H1 (cell line): ENCODE measurements around the gene MELK.

Experiments
- CTCF ChIP-seq, 3 experiments: IDR thresholded peaks; 1 replicate in 2 of 3; 2 replicates in 1 of 3; pipeline versions ENCODE4 v1.5.1 to v1.6.1; 2011; ENCODE audit warnings: low read length in 3 of 3, mild to moderate bottlenecking in 3 of 3, inconsistent platforms in 2 of 3, low read depth in 1 of 3, moderate library complexity in 1 of 3; ENCODE audit not compliant: insufficient read depth in 1 of 3; ENCODE audit errors: control extremely low read depth in 1 of 3
- EGR1 ChIP-seq: IDR thresholded peaks from 2 replicates; pipeline ENCODE4 v1.6.1; 2011; ENCODE audit warnings: low read depth, low read length, borderline replicate concordance
- EP300 ChIP-seq, 2 experiments: IDR thresholded peaks; 1 replicate in 1 of 2; 2 replicates in 1 of 2; pipeline ENCODE4 v1.6.1; 2011 to 2012; ENCODE audit warnings: low read depth in 2 of 2, low read length in 2 of 2, mild to moderate bottlenecking in 2 of 2, borderline replicate concordance in 1 of 2, inconsistent platforms in 1 of 2, moderate library complexity in 1 of 2
- EZH2 ChIP-seq: fragments of 200-600 bp; sonication (generic); IDR thresholded peaks from 2 replicates; pipeline ENCODE4 v1.7.1; 2012; ENCODE audit warnings: low read depth, mild to moderate bottlenecking, moderate library complexity, low read length, inconsistent platforms; ENCODE audit not compliant: severe bottlenecking
- GABPA ChIP-seq: IDR thresholded peaks from 2 replicates; pipeline ENCODE4 v1.6.1; 2011; ENCODE audit warnings: mild to moderate bottlenecking, low read length, moderate library complexity, borderline replicate concordance; ENCODE audit not compliant: insufficient read depth
- JUN ChIP-seq: IDR thresholded peaks from 2 replicates; pipeline ENCODE4 v1.6.1; 2011; ENCODE audit warnings: low read depth, mild to moderate bottlenecking, improper control_type of control experiment, low read length
- JUND ChIP-seq: IDR thresholded peaks from 2 replicates; pipeline ENCODE4 v1.6.1; 2011; ENCODE audit warnings: mild to moderate bottlenecking, improper control_type of control experiment, low read length
- MAX ChIP-seq: IDR thresholded peaks from 2 replicates; pipeline ENCODE4 v1.6.1; 2012; ENCODE audit warnings: inconsistent platforms
- POLR2A ChIP-seq, 2 experiments: IDR thresholded peaks; 1 replicate in 1 of 2; 2 replicates in 1 of 2; pipeline ENCODE4 v1.6.1; 2011; ENCODE audit warnings: low read depth in 2 of 2, low read length in 2 of 2, mild to moderate bottlenecking in 2 of 2; ENCODE audit errors: control extremely low read depth in 1 of 2
- SP1 ChIP-seq: IDR thresholded peaks from 2 replicates; pipeline ENCODE4 v1.6.1; 2011; ENCODE audit warnings: low read depth, low read length
- TBP ChIP-seq: IDR thresholded peaks from 2 replicates; pipeline ENCODE4 v1.6.1; 2011; ENCODE audit warnings: low read depth, low read length, improper control_type of control experiment
- YY1 ChIP-seq: IDR thresholded peaks from 2 replicates; pipeline ENCODE4 v1.6.1; 2011; ENCODE audit warnings: low read depth, mild to moderate bottlenecking, low read length

- TF ChIP-seq JUND = no peak
- no peak for TF ChIP-seq CTCF (IDR thresholded peaks at IDR 0.05; ENCODE audit: control extremely low read depth in 1 of 3, insufficient read depth in 1 of 3, low read depth in 1 of 3, low read length in 3 of 3)
- TF ChIP-seq SP1 = no peak
- TF ChIP-seq GABPA = no peak
- TF ChIP-seq EGR1 = no peak
- no peak for TF ChIP-seq EP300 (IDR thresholded peaks at IDR 0.05; ENCODE audit: borderline replicate concordance in 1 of 2, low read depth in 2 of 2, low read length in 2 of 2)
- TF ChIP-seq POLR2A (IDR thresholded peaks at IDR 0.05; ENCODE audit: control extremely low read depth in 1 of 2, low read depth in 2 of 2, low read length in 2 of 2) = no peak
- TF ChIP-seq MAX = no peak
- no peak for TF ChIP-seq YY1
- no peak for TF ChIP-seq TBP
- no peak for TF ChIP-seq JUN
- no peak for TF ChIP-seq EZH2
Measured at GRCh38 chr9:36584620-36585460, 12.1 kb downstream of the MELK start.
